GM19467 (cell line): ENCODE results near the gene RAB11FIP2.

Experiments
- ATAC-seq: cut with Tn5 transposase; IDR thresholded peaks from one replicate; pipeline ENCODE4 v1.9.1; 2021; ENCODE audit warnings: mild to moderate bottlenecking, moderate library complexity; ENCODE audit not compliant: unreplicated experiment

Gene RAB11FIP2

DNA sequence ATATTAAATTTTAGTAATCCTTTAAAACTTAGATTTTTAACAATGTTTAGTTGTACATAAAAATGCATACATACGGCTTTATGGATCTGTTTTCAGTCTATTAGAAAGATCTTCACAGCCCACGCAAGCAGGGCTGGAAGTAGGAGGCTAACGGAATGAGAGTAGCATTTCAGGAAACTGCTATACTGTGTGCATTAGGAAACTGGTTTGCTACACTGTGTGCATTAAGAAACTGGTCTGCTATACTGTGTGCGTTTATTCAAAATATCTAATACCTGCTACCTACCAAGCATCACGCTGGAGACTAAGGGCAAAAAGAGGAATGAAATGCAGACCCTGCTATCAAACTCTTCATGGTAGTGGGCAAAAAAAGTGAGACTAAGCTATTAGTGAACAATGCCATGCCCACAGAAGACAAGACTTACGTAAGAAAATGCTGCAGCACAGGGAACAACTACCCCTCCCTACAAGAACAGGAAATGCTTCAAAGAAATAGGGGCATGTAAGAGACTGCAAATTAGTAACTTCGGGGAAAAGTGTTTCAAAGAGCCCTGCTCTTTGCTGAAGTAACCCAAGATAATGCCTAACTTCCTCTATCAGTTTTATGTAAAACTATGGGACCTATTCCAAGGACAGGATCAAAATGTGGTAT, 11.3 kb downstream of the RAB11FIP2 start:
- ATAC-seq, result no peak

DNA sequence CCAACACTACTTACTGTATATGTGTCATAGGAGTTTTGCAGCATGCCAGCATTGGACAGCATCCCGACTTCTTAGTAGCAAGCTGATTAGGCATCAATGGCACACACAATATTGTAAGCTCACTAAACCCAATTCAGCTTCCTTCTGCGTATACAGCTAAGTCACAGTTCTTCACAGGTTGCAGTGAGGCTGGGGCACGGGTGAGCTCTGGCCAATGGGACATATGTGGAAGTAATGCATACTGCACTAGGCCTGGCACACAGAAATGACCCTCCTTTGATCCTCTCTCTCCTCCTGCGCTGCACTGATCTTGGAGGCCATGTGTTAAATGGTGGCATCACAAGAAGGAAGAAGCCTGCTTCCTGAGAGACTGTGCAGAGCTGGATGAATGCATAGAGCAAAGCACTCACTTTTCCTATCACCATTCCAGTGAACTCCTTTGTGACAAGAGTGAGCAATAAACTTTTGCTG, 11.9 kb downstream of the RAB11FIP2 start:
- no peak for ATAC-seq

DNA sequence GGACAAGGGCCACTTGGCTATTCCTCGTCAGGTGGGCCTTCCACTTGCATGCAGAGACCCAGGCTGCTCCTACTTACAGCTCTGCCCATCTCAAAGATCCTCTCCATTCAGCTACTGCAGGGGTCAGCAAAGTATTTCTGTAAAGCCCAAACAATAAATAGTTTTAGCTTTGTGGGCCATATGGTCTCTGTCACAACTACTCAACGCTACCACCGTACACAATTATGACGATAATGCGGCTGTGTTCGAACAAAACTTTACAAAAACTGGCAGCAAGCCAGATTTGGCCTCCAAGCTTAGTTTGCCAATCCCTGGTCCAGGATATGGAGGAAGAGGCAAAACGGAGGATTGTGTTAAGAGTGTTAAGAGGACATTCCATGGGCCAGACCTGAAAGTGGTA, 12.8 kb downstream of the RAB11FIP2 start:
- ATAC-seq, result no peak

DNA sequence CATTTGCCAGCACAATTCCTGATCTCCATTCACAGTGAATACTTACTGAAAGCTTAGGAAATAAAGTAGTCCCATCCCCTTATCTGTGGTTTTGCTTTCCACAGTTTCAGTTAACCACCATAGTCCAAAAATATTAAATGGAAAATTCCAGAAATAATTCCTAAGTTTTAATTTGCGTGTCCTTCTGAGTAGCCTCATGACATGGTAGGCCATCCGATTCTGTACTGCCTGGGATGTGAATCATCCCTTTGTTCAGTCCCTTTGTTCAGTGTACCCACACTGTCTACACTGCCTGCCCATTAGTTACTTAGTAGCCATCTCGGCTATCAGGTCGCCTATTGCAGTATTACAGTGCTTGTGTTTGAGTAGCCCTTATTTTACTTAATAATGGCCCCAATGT, 14.2 kb downstream of the RAB11FIP2 start:
- no peak for ATAC-seq

DNA sequence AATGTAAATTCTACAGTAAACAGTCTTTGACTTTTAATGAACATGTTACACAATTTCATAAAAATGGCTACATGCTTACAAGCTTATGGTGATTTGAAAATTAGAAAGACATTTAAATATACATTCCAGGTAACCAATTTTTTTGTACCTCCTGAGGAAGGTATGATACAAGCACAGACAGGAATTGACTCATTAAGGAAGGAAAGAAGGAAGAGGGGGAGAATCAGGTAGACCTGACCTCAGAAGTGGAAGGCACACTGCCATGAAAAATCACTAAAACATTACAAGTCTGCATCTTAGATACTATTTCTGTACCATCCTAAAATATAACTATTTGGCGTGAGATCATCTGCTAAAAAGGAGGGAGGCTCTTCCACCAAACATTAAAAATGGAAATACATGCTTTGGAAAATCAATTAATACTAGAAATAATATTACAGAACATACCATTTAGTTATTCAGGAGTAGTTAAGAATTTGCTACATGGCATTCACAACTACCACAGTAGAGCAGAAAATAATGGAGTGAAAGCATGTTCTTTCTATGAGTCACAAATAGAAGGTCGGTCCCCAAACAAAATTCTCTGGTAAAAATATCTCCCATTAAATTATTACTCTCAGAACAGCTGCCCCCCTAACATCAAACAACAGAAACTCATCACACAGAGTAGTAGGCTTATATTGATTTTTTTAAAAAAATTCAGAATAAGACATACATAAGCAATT, 15.2 kb downstream of the RAB11FIP2 start:
- no peak for ATAC-seq

DNA sequence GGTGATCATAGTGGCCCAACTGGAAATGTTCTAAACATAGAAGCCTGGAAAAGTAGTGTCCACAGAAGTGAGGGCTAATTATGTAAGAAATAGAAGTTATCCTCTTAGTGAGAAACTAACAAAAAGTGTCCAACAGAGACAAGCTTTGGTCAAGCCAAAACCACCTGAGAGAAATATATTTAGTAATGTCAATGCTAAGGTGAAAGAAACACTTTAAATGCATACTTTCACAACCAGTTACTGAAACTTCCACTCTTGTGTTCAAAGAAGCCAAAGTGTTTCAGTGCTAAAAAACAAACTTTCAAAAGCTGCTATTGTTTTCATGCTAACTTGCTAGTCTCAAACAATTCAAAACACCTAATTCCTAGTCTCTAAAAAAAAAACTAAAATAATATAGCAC, 18.1 kb downstream of the RAB11FIP2 start:
- peak; percentile 95 for ATAC-seq

DNA sequence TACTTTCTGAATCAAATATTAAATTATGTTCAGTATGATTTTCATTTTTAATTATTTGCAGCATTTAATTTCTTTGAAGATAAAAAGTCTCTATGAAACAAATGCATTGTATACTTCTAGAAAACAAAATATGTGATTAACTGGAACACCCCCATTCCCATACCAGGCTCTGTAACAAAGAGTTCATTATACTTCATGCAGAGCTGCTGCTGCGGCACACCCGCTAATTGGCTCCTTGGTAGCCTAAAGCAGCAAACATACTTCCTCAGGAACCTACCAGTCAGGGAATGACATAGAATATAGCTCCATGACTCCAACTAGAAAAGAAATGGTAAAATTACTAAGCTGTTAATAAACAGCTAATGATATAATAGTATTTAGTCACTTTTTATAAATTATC, 19.3 kb downstream of the RAB11FIP2 start:
- ATAC-seq, result no peak

DNA sequence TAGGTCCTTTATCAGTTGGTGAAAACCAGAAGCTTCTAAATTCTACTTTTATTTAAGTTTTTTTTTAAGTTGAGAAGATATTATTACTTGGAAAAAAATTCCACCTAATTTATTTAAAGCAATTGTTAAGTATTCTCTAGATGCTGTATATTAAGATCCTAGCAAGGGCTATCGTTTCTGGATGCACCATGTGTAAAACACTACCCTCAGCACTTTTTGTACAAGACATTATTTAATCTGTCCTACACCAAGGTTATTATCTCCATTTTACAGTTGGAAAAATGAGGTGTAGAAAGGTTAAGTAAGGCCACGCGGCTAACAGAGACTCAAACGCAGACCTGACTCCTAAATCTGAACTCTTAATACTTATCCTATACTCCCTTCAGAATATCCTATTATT, 19.8 kb downstream of the RAB11FIP2 start:
- no peak for ATAC-seq

DNA sequence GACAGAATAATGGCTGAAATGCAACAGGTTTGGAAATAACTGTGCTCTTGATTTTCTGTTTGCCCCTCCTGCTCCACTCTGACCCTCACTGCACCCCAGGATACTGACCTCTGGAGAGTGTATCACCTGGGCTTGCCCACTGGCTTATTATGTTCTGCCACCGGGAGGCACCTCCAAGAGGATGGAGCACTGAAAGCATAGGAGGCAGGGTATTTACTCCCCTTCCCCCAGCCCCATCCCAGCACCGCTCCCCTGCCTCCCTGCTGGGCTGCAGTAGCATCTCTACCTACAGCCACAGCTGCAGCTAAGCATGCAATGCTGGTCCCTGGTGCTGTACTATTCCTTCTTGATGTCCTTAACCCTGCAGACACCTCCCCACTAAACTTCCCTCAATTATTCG, 26.4 kb downstream of the RAB11FIP2 start:
- ATAC-seq, result no peak

DNA sequence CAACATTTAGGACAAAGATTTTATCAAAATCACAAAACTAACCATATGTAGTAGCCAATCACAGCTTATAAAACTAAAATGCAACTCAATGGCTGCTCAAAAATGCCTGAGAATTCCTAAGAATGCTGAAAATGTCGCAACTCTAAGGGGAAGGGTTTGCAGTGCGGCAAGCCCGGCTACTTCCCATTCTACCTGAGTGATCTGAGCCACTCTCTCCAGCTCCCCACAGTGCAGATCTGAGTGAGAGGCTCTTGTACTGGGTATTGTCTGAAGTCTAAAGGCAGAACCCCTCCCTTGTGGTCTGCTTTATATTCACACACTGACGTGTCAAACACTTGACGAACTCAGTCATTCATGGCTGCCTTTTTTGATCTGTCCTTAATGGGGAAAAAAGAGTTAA, 28.9 kb downstream of the RAB11FIP2 start:
- ATAC-seq, result no peak

DNA sequence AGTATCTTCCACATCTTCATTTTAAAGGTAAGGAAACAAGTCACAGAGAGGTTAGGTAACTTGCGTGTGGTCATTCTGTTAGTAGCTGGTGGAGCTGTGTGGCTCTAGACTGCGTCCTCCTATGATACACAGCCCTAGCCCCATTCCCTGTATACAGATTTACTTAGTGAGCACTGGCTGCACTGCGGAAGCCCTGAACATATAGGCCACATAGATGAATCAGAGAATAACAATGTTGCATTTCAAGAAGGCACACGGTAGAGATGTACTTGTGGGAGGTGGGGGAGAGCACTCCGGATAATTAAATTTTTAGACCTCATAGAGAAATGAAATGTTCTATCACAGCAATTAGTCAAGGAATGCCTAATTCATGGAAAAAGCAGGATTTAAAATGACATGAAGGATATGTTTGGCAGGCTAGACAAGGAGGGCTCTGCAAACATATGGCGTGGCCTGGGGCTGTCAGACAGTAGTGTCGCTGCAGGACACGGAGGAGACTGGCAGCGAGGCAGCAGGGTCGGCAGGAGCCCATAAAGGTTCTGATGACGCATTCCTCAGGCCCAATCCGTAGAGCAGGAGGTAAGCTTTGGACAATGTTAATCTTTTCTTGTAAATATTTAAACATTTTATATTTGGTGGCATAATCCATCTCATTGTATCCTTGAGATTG, 29.5 kb downstream of the RAB11FIP2 start:
- ATAC-seq, result no peak

DNA sequence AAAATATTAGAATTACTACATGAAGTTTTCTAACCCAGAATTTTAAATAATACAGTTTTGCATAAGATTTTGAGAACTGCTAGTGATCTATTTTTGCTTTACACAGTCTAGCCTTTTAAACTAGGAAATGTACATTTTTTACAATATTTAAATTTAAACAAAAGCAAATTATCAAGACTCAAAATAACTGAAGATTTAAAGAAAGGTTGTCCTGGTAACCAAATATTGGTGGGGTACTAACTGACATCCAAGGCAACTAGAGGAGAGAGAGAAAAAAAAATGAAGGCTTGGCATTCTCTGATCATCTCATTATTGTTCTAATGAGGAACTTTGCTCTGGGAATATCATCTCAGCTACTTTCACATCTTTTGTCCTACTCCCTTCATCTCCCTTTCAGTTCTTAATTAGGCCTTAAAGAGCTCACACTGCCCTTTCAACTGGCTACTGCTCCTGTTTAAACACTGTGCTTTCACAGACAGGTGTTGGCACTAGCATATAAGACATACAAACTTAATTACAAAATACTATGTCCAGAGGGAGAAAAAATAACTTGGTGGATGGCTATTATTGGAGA, 33.7 kb downstream of the RAB11FIP2 start:
- ATAC-seq, result no peak

DNA sequence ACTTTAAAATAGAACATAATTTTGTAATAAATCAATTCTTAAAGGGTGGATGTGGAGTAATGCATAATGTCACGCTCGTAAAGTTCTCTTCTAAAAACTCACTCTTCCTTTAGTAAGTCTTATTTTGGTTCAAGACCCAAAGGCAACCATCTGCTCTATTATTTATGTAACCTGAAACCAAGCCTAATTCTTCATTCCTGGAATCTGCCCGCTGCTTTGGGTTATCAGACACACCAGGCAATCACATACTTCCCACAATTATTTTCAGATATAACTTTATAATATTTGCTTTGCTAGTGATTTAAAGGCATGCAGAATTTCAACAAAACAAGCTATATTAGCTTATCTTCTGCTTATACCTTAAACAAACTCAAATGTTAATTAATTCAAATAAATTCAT, 39.0 kb downstream of the RAB11FIP2 start:
- ATAC-seq, result no peak

DNA sequence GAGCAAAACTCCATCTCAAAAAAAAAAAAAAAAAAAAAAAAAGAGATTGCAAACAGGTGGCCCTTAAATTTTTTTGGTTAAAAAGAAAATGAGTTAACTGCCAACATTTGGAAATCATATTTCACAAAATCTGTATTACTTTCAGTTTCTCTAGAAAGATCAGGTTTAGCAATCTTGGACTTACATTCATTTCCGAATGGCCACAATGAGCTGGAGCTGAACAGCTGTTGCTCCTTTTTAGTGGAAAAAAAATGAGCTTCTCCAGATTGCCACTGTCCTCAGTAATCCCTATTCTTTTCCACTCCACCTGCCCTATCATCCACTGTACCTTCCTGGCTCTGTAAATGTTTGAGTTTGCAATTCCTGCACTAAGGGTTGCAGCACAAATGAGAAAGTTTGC, 43.6 kb downstream of the RAB11FIP2 start:
- no peak for ATAC-seq

DNA sequence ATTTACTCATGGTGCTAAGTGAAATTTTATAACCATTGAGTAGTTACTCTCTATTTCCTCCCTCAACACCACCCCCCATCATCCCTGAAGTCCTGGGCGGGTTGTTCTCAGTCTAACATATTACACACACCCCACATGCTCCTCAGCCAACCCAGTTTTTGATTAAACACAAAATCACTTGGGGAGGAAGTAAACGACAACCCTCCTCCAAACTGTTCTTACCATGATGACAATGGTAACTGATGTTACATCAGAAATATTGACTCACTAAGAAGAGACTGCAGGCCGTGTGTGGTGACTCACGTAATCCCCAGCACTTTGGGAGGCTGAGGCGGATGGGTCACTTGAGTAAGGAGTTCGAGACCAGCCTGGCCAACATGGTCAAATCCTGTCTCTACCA, 44.2 kb downstream of the RAB11FIP2 start:
- ATAC-seq, result no peak

DNA sequence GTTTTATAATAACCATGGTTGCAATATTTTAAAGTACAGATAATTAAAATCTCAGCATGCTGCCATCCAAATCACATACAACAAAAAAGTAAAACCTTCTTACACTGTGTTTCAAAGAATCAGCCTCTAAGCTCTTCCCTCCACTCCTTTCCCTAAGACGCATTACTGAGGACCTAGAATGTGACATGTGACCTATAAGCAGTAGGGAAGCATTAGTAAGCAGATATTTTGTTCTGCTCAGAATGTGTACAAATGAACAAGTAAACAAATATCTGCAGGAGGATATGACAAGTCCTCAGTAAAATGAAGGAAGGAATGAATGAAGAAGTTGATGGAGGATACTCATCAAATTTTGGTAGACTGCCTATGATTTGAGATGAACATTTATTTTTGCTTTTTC, 49.1 kb downstream of the RAB11FIP2 start:
- ATAC-seq, result no peak

DNA sequence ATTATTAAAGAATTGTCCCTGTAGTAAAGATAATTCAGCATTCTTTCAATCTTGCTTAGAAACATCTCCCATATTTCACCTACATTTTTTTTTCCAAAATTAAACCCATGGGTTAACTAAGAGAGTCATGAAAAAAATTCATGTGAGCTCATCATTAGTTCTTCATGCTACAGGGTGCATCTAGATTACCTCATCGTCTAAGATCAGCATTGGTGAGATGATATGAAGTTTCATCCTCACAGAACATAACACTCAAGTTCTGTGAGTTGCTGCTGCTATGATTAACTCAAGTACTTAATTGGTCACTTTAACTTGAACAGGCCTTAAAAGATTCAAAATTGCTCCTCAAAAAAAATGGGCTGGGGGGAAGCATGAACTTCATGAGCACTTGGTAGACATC, 50.0 kb downstream of the RAB11FIP2 start:
- ATAC-seq, result no peak

DNA sequence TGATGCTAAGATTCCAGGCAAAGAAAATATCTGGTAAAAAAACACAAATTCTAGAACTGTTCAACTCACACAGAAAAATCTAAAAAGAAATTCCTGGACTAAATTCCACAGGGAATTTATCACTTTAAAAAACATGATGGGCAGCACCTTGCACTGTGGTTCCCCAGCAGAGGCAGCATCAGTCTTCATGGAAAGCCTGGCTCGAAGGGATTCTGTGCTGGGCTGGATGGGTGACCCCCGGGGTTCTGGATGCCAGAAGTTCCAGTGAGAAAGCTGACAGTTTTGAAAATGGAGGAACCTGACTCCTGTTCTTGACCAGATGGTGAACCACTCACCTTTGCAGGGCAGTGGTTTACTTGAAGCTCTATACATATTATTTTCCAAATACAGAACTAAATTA, 52.0 kb downstream of the RAB11FIP2 start:
- no peak for ATAC-seq

DNA sequence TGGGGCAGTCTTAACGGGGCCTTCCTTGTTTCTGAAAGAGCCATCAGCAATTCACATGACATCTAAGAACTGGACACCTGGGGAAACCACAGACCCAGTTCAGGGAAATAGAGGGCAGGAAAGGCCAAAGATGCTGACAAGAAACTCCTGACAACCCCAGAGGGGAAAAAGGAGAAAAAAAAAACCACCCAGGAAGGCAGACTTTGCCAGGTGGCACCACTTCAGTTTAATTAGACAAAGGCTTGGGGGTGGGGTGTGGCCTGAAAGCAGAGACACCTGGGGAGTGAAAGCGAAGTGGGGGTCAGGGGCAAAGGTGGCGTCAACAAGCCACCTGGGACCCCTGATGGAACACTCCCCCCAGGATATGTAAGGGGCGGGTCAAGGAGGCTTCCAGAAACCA, 53.6 kb downstream of the RAB11FIP2 start:
- ATAC-seq, result no peak

DNA sequence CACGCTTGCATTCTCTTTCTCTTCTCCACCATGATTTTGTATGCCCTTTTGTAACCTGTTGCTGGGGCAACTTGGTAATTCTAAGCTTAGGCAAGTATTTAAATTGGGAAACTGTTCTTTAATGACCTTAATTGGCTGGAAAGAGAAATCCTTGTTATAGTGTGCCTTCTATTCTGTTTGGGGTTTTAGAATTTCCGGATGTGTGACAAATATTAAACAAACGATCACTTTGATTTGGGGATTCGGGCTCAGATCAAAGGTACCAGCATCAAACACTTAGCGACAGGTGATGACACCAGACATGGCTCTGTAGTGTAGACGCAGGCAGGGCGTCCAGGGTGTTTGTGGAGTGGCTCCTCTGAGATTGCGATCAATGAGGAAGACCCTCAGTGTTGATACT, 55.0 kb downstream of the RAB11FIP2 start:
- no peak for ATAC-seq

DNA sequence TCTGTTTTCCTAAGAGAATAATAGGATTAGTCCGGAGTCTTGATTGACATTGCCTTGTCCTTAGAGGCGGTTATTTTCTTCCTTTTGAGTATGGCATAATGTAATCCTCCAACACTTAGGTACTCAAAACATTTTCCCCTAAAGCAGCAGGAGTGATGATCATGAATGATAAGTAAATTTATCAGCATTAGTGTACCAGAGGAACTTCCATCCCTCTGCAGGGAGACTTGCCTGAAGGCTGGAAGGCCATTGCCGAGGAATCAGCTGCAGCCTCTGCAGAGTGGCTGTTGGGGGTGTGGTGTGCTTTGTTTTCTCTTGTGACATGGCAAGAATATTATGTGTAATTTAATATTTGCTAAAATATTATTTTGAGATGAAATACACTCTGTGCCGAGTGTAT, 56.8 kb downstream of the RAB11FIP2 start:
- ATAC-seq, result no peak

DNA sequence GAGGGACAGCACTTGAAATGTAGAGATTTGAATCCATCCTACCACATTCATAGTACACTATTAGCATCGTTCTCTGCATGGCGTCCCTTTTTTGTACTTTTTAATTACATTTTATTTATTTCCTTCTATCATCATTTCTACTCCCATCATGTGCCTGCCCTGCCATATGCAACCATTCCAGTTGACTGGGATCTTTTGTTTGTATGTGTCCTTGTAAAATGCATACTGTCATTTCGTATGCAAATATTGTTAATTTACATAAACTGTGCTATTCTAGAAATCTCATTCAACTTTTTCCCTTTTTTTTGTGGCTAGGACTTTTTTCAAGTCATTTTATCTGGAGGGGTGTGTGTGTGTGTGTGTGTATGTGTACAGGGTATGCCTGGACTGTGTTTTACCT, 57.9 kb downstream of the RAB11FIP2 start:
- ATAC-seq, result no peak
